ENCODE data around the gene LUC7L2.
"Not testable (repeated sequence)": the region's sequence is repeated elsewhere in the genome, so short reads cannot be mapped to it uniquely, and the experiment has no call there.

Gene LUC7L2

GRCh38 chr7:139354729-139355128 lies 5.0 kb upstream of the LUC7L2 start:
- no peak for DNase-seq
- intact Hi-C loops (cut with DNase I) = loop anchor here (5.0 to 10.0 kb wide), 2 partner anchors 122 to 140 kb away; partner anchors contain the start of gene UBN2

GRCh38 chr7:139355320-139355719 lies 4.4 kb upstream of the LUC7L2 start:
- DNase-seq = no peak
- intact Hi-C loops (cut with DNase I) = loop anchor here (5.0 to 10.0 kb wide), 2 partner anchors 123 to 139 kb away; partner anchors contain the start of gene UBN2

GRCh38 chr7:139357729-139358506 lies 1.8 kb upstream of the LUC7L2 start:
- not testable (repeated sequence) for DNase-seq
- intact Hi-C loops (cut with DNase I) = loop anchor here (5.0 to 10.0 kb wide), 2 partner anchors 126 to 137 kb away; partner anchors contain the start of gene UBN2

- peak in 4 of 10 donors; percentile 30 to 87 (median 79) for DNase-seq
- intact Hi-C loops (cut with DNase I) = loop anchor here (1.0 to 10.0 kb wide), 3 partner anchors 17 to 136 kb away; partner anchors contain the start of genes FMC1 and UBN2
Measured at GRCh38 chr7:139358541-139359365, 941 bp upstream of the LUC7L2 start.

- peak; percentile 95 to 99 (median 98) for DNase-seq
- intact Hi-C loops (cut with DNase I) = loop anchor here (5.0 kb wide), 1 partner anchor 57 kb away; no protein-coding TSS in a partner anchor
Measured at GRCh38 chr7:139360210-139360947, 685 bp downstream of the LUC7L2 start.

- intact Hi-C loops (cut with DNase I) = loop anchor here (5.0 kb wide), 1 partner anchor 56 kb away; no protein-coding TSS in a partner anchor
- no peak for DNase-seq
Measured at GRCh38 chr7:139360948-139361307, 1.2 kb downstream of the LUC7L2 start.

- DNase-seq = no peak
- intact Hi-C loops (cut with DNase I) = loop anchor here (5.0 kb wide), 1 partner anchor 56 kb away; no protein-coding TSS in a partner anchor
Measured at GRCh38 chr7:139361523-139361922, 1.8 kb downstream of the LUC7L2 start.

- intact Hi-C loops (cut with DNase I) = loop anchor here (5.0 kb wide), 1 partner anchor 55 kb away; no protein-coding TSS in a partner anchor
- DNase-seq = no peak
Measured at GRCh38 chr7:139362302-139362701, 2.6 kb downstream of the LUC7L2 start.

- intact Hi-C loops (cut with DNase I) = loop anchor here (5.0 kb wide), 1 partner anchor 54 kb away; no protein-coding TSS in a partner anchor
- peak in 2 of 10 donors; percentile 43 to 68 for DNase-seq
Measured at GRCh38 chr7:139362981-139363380, 3.3 kb downstream of the LUC7L2 start.

- DNase-seq = no peak
- intact Hi-C loops (cut with DNase I) = no loop called here
Measured at GRCh38 chr7:139365336-139365735, 5.6 kb downstream of the LUC7L2 start.

- intact Hi-C loops (cut with DNase I) = no loop called here
- no peak for DNase-seq
Measured at GRCh38 chr7:139366400-139366799, 6.7 kb downstream of the LUC7L2 start.

GRCh38 chr7:139367438-139368155 lies 7.9 kb downstream of the LUC7L2 start:
- intact Hi-C loops (cut with DNase I) = no loop called here

GRCh38 chr7:139370301-139370942 lies 10.7 kb downstream of the LUC7L2 start:
- intact Hi-C loops (cut with DNase I) = no loop called here
- DNase-seq = peak in 1 of 10 donors; percentile 55

More at GRCh38 chr7:139367438-139368155, 7.9 kb downstream of the LUC7L2 start:
- DNase-seq = no peak

GRCh38 chr7:139370943-139371313 lies 11.2 kb downstream of the LUC7L2 start:
- DNase-seq = no peak
- intact Hi-C loops (cut with DNase I) = no loop called here

GRCh38 chr7:139374246-139374645 lies 14.6 kb downstream of the LUC7L2 start:
- DNase-seq = no peak
- intact Hi-C loops (cut with DNase I) = no loop called here

- DNase-seq = no peak
- intact Hi-C loops (cut with DNase I) = no loop called here
Measured at GRCh38 chr7:139382439-139382838, 22.7 kb downstream of the LUC7L2 start.

GRCh38 chr7:139384611-139385010 lies 24.9 kb downstream of the LUC7L2 start:
- intact Hi-C loops (cut with DNase I) = no loop called here
- no peak for DNase-seq

- intact Hi-C loops (cut with DNase I) = no loop called here
Measured at GRCh38 chr7:139387594-139387993, 27.9 kb downstream of the LUC7L2 start.

GRCh38 chr7:139389091-139389490 lies 29.4 kb downstream of the LUC7L2 start:
- intact Hi-C loops (cut with DNase I) = no loop called here

More at GRCh38 chr7:139387594-139387993, 27.9 kb downstream of the LUC7L2 start:
- no peak for DNase-seq

More at GRCh38 chr7:139389091-139389490, 29.4 kb downstream of the LUC7L2 start:
- no peak for DNase-seq

All from posterior cingulate gyrus (tissue), 11 donors.